ENCODE results near the gene URB1.
"Not testable (repeated sequence)": the region's sequence is repeated elsewhere in the genome, so short reads cannot be mapped to it uniquely, and the experiment has no call there.

URB1 gene

GRCh38 chr21:32413015-32413504, 20.2 kb upstream of the URB1 start:
- DNase-seq (ENCODE audit: low read depth in 2 of 2, low spot score in 1 of 2): no peak

GRCh38 chr21:32412162-32413014, 19.6 kb upstream of the URB1 start, which contains the start of gene EVA1C:
Gene EVA1C (plus strand): TSS chr21:32412706. CDS start chr21:32412854, 148 bp downstream.
- peak; percentile 49 to 71 for DNase-seq (ENCODE audit: low read depth in 2 of 2, low spot score in 1 of 2)

- DNase-seq (ENCODE audit: low read depth in 2 of 2, low spot score in 1 of 2): peak; percentile 28 to 38
Measured at GRCh38 chr21:32411350-32412161, 18.7 kb upstream of the URB1 start.

GRCh38 chr21:32410916-32411315, 18.1 kb upstream of the URB1 start:
- DNase-seq (ENCODE audit: low read depth in 2 of 2, low spot score in 1 of 2): no peak

- no peak for DNase-seq (ENCODE audit: low read depth in 2 of 2, low spot score in 1 of 2)
Measured at GRCh38 chr21:32410291-32410690, 17.5 kb upstream of the URB1 start.

- no peak for DNase-seq (ENCODE audit: low read depth in 2 of 2, low spot score in 1 of 2)
Measured at GRCh38 chr21:32406405-32406804, 13.6 kb upstream of the URB1 start.

GRCh38 chr21:32403201-32403777, 10.5 kb upstream of the URB1 start:
- DNase-seq (ENCODE audit: low read depth in 2 of 2, low spot score in 1 of 2): peak in 1 of 2 donors; percentile 28

GRCh38 chr21:32393677-32394001, 827 bp upstream of the URB1 start:
- no peak for DNase-seq (ENCODE audit: low read depth in 2 of 2, low spot score in 1 of 2)

GRCh38 chr21:32392299-32392879, 423 bp downstream of the URB1 start:
- DNase-seq (ENCODE audit: low read depth in 2 of 2, low spot score in 1 of 2): no peak

GRCh38 chr21:32391755-32392154, 1.1 kb downstream of the URB1 start:
- no peak for DNase-seq (ENCODE audit: low read depth in 2 of 2, low spot score in 1 of 2)

GRCh38 chr21:32390537-32391224, 2.1 kb downstream of the URB1 start:
- not testable (repeated sequence) for DNase-seq (ENCODE audit: low read depth in 2 of 2, low spot score in 1 of 2)

- DNase-seq (ENCODE audit: low read depth in 2 of 2, low spot score in 1 of 2): no peak
Measured at GRCh38 chr21:32389337-32390015, 3.3 kb downstream of the URB1 start.

GRCh38 chr21:32388306-32388705, 4.5 kb downstream of the URB1 start:
- no peak for DNase-seq (ENCODE audit: low read depth in 2 of 2, low spot score in 1 of 2)

- no peak for DNase-seq (ENCODE audit: low read depth in 2 of 2, low spot score in 1 of 2)
Measured at GRCh38 chr21:32387151-32387550, 5.7 kb downstream of the URB1 start.

GRCh38 chr21:32386195-32386870, 6.5 kb downstream of the URB1 start:
- no peak for DNase-seq (ENCODE audit: low read depth in 2 of 2, low spot score in 1 of 2)

- no peak for DNase-seq (ENCODE audit: low read depth in 2 of 2, low spot score in 1 of 2)
Measured at GRCh38 chr21:32383812-32384211, 9.0 kb downstream of the URB1 start.

GRCh38 chr21:32382108-32382644, 10.6 kb downstream of the URB1 start:
- no peak for DNase-seq (ENCODE audit: low read depth in 2 of 2, low spot score in 1 of 2)

- DNase-seq (ENCODE audit: low read depth in 2 of 2, low spot score in 1 of 2): no peak
Measured at GRCh38 chr21:32381571-32381970, 11.2 kb downstream of the URB1 start.

- DNase-seq (ENCODE audit: low read depth in 2 of 2, low spot score in 1 of 2): no peak
Measured at GRCh38 chr21:32380940-32381339, 11.9 kb downstream of the URB1 start.

All from stimulated activated CD8-positive, alpha-beta memory T cell treated with anti-CD3 and anti-CD28 coated beads, Interleukin-4, amount 100 ng/mL, for 4 hours (primary cell).